Caco-2 (cell line): Measurements from ENCODE around the gene SYT1. TPM values are rescaled to one million over a fixed set of nuclear protein-coding genes. Genes with fewer than 3 reads are reported as not detected.

ENCODE experiments used
- BruUV-seq: library from RNA; stranded (reverse); fragments of 400-500 nt; replicated peaks from 2 replicates; lab custom pipeline; 2021; lab: Mats Ljungman, UMichigan
- CTCF ChIA-PET: fragments of 300-600 bp; sonication (Branson Sonifier 250); formaldehyde crosslinking; loops from one replicate; lab custom pipeline; 2022; ENCODE audit warnings: antibody characterized with exemption; lab: Charles Lee
- POLR2A ChIA-PET: fragments of 300-600 bp; sonication (Branson Sonifier 250); formaldehyde crosslinking; loops from one replicate; lab custom pipeline; 2022; ENCODE audit warnings: antibody characterized with exemption; lab: Charles Lee
- DNase-seq, 2 experiments: peaks; one replicate each; pipeline versions ENCODE4 v3.0.0 to v3.0.0-alpha.2; 2020 to 2022
- H3K27me3 ChIP-seq: replicated peaks from 2 replicates; pipeline ENCODE4 v1.6.0; 2011; ENCODE audit warnings: low read length; ENCODE audit not compliant: control insufficient read depth, insufficient read depth
- H3K36me3 ChIP-seq: 2 replicates; pipeline ENCODE4 v1.5.1; 2011; ENCODE audit warnings: low read length; ENCODE audit not compliant: control insufficient read depth, insufficient read depth
- H3K4me1 ChIP-seq: fragments of 250-450 bp; sonication (Bioruptor Pico); 2 replicates; pipeline ENCODE4 v1.5.1; 2020; ENCODE audit warnings: mild to moderate bottlenecking
- H3K4me3 ChIP-seq: 2 replicates; pipeline ENCODE4 v1.5.1; 2011; ENCODE audit warnings: low read depth, mild to moderate bottlenecking, control low read depth, low read length
- H3K9me3 ChIP-seq: fragments of 250-450 bp; sonication (Bioruptor Pico); 2 replicates; pipeline ENCODE4 v1.5.1; 2020; ENCODE audit warnings: mild to moderate bottlenecking, moderate library complexity
- H3K27ac Mint-ChIP-seq: one replicate; pipeline ENCODE4 v1.8.0; 2022; ENCODE audit warnings: mixed read lengths; ENCODE audit not compliant: unreplicated experiment
- H3K27me3 Mint-ChIP-seq: one replicate; pipeline ENCODE4 v1.8.0; 2022; ENCODE audit warnings: mixed read lengths; ENCODE audit not compliant: insufficient read depth, unreplicated experiment
- H3K36me3 Mint-ChIP-seq: one replicate; pipeline ENCODE4 v1.8.0; 2022; ENCODE audit warnings: mild to moderate bottlenecking, mixed read lengths; ENCODE audit not compliant: insufficient read depth, unreplicated experiment
- H3K4me1 Mint-ChIP-seq: one replicate; pipeline ENCODE4 v1.8.0; 2022; ENCODE audit warnings: low read depth, mixed read lengths; ENCODE audit not compliant: unreplicated experiment
- H3K4me3 Mint-ChIP-seq: one replicate; pipeline ENCODE4 v1.8.0; 2022; ENCODE audit warnings: mild to moderate bottlenecking, moderate library complexity, mixed read lengths; ENCODE audit not compliant: unreplicated experiment
- H3K9me3 Mint-ChIP-seq: one replicate; pipeline ENCODE4 v1.8.0; 2022; ENCODE audit warnings: mixed read lengths; ENCODE audit not compliant: unreplicated experiment
- intact Hi-C: fragments of 100-400 bp; cut with micrococcal nuclease; formaldehyde crosslinking; loops from one replicate; pipeline ENCODE4 v1.10.0; 2022; ENCODE audit not compliant: unreplicated experiment
- total RNA-seq: library from RNA; stranded (reverse); gene quantifications from 2 replicates; pipeline ENCODE4 v1.2.3, GENCODE V29; 2022
- TF ChIP-seq, protein P1 (sequence below), 2 experiments: fragments of 200-600 bp in 1 of 2; IDR thresholded peaks; 1 replicate in 1 of 2; 2 replicates in 1 of 2; pipeline versions ENCODE4 v1.5.1 to v1.8.0; 2011 to 2022; ENCODE audit warnings: antibody characterized with exemption in 1 of 2, control low read depth in 1 of 2, inconsistent platforms in 1 of 2, low read depth in 1 of 2, low read length in 1 of 2, mild to moderate bottlenecking in 1 of 2, moderate library complexity in 1 of 2; ENCODE audit not compliant: insufficient read depth in 1 of 2, severe bottlenecking in 1 of 2, unreplicated experiment in 1 of 2

SYT1 gene
- total RNA-seq, 1 experiment from 2014 or later: 0.39 TPM

DNA sequence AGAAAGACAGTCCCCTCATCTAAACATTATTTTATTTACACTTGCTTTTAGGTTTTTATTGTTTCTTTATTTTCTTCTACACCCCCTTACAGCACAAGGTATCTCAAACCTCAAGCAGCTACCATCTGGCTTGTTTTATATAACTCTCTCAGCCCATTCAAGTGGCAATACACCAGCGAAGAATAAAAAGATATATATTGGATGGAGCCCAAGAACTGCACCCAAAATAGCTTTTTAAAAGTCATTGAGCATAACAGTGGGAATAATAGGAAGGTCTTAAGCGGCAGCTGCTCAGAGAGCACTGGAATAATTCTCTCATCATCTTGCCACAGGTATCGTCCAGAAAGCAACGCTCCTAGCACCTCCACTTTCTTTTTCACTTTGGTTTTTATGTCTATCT, 322.5 kb downstream of the SYT1 start:
- Histone ChIP-seq H3K4me3 (no peak overlapping the region), H3K4me1 (no peaks in the 10 kb centered on the region), H3K36me3 (no peaks in the 10 kb centered on the region), H3K9me3 (no peaks in the 10 kb centered on the region), H3K27me3 (no peaks in the 10 kb centered on the region)
- no peaks in the 10 kb centered on the region for H3K9me3 Mint-ChIP-seq
- no peaks in the 10 kb centered on the region for H3K36me3 Mint-ChIP-seq
- TF ChIP-seq, protein P1, sequence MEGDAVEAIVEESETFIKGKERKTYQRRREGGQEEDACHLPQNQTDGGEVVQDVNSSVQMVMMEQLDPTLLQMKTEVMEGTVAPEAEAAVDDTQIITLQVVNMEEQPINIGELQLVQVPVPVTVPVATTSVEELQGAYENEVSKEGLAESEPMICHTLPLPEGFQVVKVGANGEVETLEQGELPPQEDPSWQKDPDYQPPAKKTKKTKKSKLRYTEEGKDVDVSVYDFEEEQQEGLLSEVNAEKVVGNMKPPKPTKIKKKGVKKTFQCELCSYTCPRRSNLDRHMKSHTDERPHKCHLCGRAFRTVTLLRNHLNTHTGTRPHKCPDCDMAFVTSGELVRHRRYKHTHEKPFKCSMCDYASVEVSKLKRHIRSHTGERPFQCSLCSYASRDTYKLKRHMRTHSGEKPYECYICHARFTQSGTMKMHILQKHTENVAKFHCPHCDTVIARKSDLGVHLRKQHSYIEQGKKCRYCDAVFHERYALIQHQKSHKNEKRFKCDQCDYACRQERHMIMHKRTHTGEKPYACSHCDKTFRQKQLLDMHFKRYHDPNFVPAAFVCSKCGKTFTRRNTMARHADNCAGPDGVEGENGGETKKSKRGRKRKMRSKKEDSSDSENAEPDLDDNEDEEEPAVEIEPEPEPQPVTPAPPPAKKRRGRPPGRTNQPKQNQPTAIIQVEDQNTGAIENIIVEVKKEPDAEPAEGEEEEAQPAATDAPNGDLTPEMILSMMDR (IDR thresholded peaks at IDR 0.05; ENCODE audit: insufficient read depth in 1 of 2, low read depth in 1 of 2, low read length in 1 of 2, severe bottlenecking in 1 of 2, unreplicated experiment in 1 of 2): no peak
- no peak overlapping the region for H3K4me3 Mint-ChIP-seq
- POLR2A ChIA-PET: no interaction called here
- BruUV-seq: no TSS peak
- no peaks in the 10 kb centered on the region for H3K27me3 Mint-ChIP-seq
- no peak for DNase-seq
- H3K4me1 Mint-ChIP-seq: no peaks in the 10 kb centered on the region
- intact Hi-C loops: no loop called here
- no peak overlapping the region for H3K27ac Mint-ChIP-seq
- CTCF ChIA-PET: no interaction called here

DNA sequence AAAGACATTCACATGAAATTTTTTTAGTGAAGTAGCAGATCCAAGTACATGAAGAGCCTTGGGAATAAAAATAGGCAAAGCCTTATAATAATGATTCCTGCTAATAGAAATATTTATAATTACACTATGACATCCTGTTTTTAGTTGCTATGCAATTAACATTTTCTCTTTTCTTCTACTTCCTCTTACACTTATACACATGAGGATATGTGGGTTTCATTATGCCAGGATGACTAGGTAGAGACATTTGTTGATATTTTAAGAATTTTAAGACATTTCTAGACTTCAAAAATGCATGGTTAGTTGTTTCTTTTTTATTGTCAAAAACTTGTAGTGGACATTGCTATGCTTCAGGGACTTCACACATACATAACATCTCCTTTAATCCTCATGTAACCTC, 326.8 kb downstream of the SYT1 start:
- Histone ChIP-seq H3K27me3 (no peaks in the 10 kb centered on the region), H3K36me3 (no peaks in the 10 kb centered on the region), H3K9me3 (no peaks in the 10 kb centered on the region), H3K4me3 (no peak overlapping the region), H3K4me1 (no peaks in the 10 kb centered on the region)
- Mint-ChIP-seq H3K4me1 (no peaks in the 10 kb centered on the region), H3K27ac (no peak overlapping the region), H3K9me3 (no peaks in the 10 kb centered on the region), H3K4me3 (no peak overlapping the region), H3K27me3 (no peaks in the 10 kb centered on the region), H3K36me3 (no peaks in the 10 kb centered on the region)
- BruUV-seq: no TSS peak
- TF ChIP-seq, protein P1 (IDR thresholded peaks at IDR 0.05; ENCODE audit: insufficient read depth in 1 of 2, low read depth in 1 of 2, low read length in 1 of 2, severe bottlenecking in 1 of 2, unreplicated experiment in 1 of 2): no peak
- POLR2A ChIA-PET: no interaction called here
- CTCF ChIA-PET: no interaction called here
- intact Hi-C loops: loop anchor here (10.0 kb wide), 1 partner anchor 153 kb away; no protein-coding TSS in a partner anchor
- no peak for DNase-seq

DNA sequence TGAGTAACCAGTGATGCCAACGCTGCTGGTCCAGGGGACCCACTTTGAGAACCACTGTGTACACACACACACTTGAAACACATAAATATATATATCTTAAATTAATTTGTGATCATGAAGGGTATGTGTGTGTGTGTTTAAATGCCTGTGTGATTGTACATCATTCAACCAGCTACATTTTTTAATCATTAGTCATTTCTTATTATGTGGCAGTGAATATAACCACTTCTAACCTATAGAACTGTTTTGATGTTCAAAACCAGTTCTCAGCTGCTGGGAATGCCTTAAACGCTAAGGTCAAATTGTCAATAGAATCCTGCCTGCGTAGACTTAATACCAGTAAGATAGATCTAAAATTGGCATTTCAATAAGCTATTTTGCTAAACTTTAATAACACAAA, 330.0 kb downstream of the SYT1 start:
- Mint-ChIP-seq H3K27me3 (no peaks in the 10 kb centered on the region), H3K4me1 (no peaks in the 10 kb centered on the region), H3K9me3 (no peaks in the 10 kb centered on the region), H3K4me3 (no peak overlapping the region), H3K27ac (no peak overlapping the region), H3K36me3 (no peaks in the 10 kb centered on the region)
- no TSS peak for BruUV-seq
- intact Hi-C loops: loop anchor here (10.0 kb wide), 1 partner anchor 150 kb away; no protein-coding TSS in a partner anchor
- ChIA-PET CTCF (no interaction called here), POLR2A (no interaction called here)
- Histone ChIP-seq H3K9me3 (no peaks in the 10 kb centered on the region), H3K4me1 (no peaks in the 10 kb centered on the region), H3K27me3 (no peaks in the 10 kb centered on the region), H3K36me3 (no peaks in the 10 kb centered on the region), H3K4me3 (no peak overlapping the region)
- DNase-seq: no peak
- TF ChIP-seq, protein P1 (IDR thresholded peaks at IDR 0.05; ENCODE audit: insufficient read depth in 1 of 2, low read depth in 1 of 2, low read length in 1 of 2, severe bottlenecking in 1 of 2, unreplicated experiment in 1 of 2): no peak
